H1 (cell line): ENCODE data around the gene INTU. TPM values are rescaled to one million over a fixed set of nuclear protein-coding genes. Genes with fewer than 3 reads are reported as not detected.

ENCODE experiments used
- CTCF ChIA-PET: fragments of 300-600 bp; sonication (Branson Sonifier 250); formaldehyde crosslinking; loops from one replicate; lab custom pipeline; 2021; ENCODE audit not compliant: partially characterized antibody; lab: Charles Lee
- POLR2A ChIA-PET: fragments of 300-600 bp; sonication (Branson Sonifier 250); formaldehyde crosslinking; loops from one replicate; lab custom pipeline; 2021; ENCODE audit warnings: inconsistent platforms; ENCODE audit not compliant: partially characterized antibody; lab: Charles Lee
- DNase-seq, 2 experiments: peaks; one replicate each; pipeline versions ENCODE4 v3.0.0 to v3.0.0-alpha.2; 2010 to 2022; ENCODE audit warnings: low spot score in 2 of 2, low read depth in 1 of 2, mixed read lengths in 1 of 2
- FAIRE-seq: peaks from 2 replicates; lab custom pipeline; 2011; peaks lifted over from hg19 to GRCh38; lab: Jason Lieb, UNC
- H2AFZ ChIP-seq: 2 replicates; pipeline ENCODE4 v1.8.1; 2012; ENCODE audit warnings: low read length, inconsistent platforms
- H2AK5ac ChIP-seq: 2 replicates; pipeline ENCODE4 v1.6.1; 2013; ENCODE audit warnings: low read depth, low read length
- H2BK120ac ChIP-seq: replicated peaks from 2 replicates; pipeline ENCODE3; 2013; ENCODE audit warnings: low read depth, low read length, inconsistent platforms
- H2BK12ac ChIP-seq: 2 replicates; pipeline ENCODE4 v1.6.1; 2013; ENCODE audit warnings: low read depth, low read length
- H2BK15ac ChIP-seq: 2 replicates; pipeline ENCODE4 v1.6.1; 2013; ENCODE audit warnings: low read length
- H2BK20ac ChIP-seq: 2 replicates; pipeline ENCODE4 v1.6.1; 2013; ENCODE audit warnings: low read length
- H2BK5ac ChIP-seq: 2 replicates; pipeline ENCODE4 v1.6.1; 2013; ENCODE audit warnings: low read depth, low read length
- H3K14ac ChIP-seq: 2 replicates; pipeline ENCODE4 v1.6.1; 2013; ENCODE audit warnings: inconsistent platforms; ENCODE audit not compliant: insufficient read length
- H3K18ac ChIP-seq: 2 replicates; pipeline ENCODE4 v1.6.1; 2013; ENCODE audit warnings: low read length; ENCODE audit errors: extremely low read depth
- H3K23ac ChIP-seq: 2 replicates; pipeline ENCODE4 v1.6.1; 2013; ENCODE audit warnings: inconsistent platforms; ENCODE audit not compliant: insufficient read length
- H3K23me2 ChIP-seq: 2 replicates; pipeline ENCODE4 v1.6.1; 2013; ENCODE audit warnings: low read depth, low read length
- H3K27ac ChIP-seq: 2 replicates; pipeline ENCODE4 v1.6.1; 2011; ENCODE audit warnings: low read depth, low read length, inconsistent platforms
- H3K27me3 ChIP-seq, 4 experiments: replicated peaks in 1 of 4; 1 replicate in 1 of 4; 2 replicates in 3 of 4; pipeline versions ENCODE4 v1.6.1 to v1.8.1; 2011 to 2013; ENCODE audit warnings: low read length in 3 of 4, mild to moderate bottlenecking in 3 of 4, inconsistent platforms in 2 of 4, mixed read lengths in 2 of 4, moderate library complexity in 1 of 4; ENCODE audit not compliant: control insufficient read depth in 3 of 4, insufficient read depth in 3 of 4; ENCODE audit errors: extremely low read depth in 1 of 4
- H3K36me3 ChIP-seq, 4 experiments: 2 replicates each; pipeline versions ENCODE4 v1.6.1 to v1.8.1; 2011 to 2013; ENCODE audit warnings: mild to moderate bottlenecking in 4 of 4, low read length in 3 of 4, moderate library complexity in 2 of 4, control low read depth in 1 of 4, inconsistent platforms in 1 of 4; ENCODE audit not compliant: insufficient read depth in 4 of 4, control insufficient read depth in 2 of 4
- H3K4ac ChIP-seq: replicated peaks from 2 replicates; pipeline ENCODE3; 2013; ENCODE audit warnings: low read length, low read depth, mixed read lengths, inconsistent platforms; ENCODE audit not compliant: insufficient read length
- H3K4me1 ChIP-seq, 4 experiments: replicated peaks in 1 of 4; 1 replicate in 1 of 4; 2 replicates in 3 of 4; pipeline versions ENCODE4 v1.6.1 to v1.8.1; 2011 to 2013; ENCODE audit warnings: low read length in 3 of 4, inconsistent platforms in 2 of 4, mixed read lengths in 1 of 4; ENCODE audit not compliant: insufficient read depth in 4 of 4, control insufficient read depth in 3 of 4
- H3K4me2 ChIP-seq, 2 experiments: 2 replicates each; pipeline versions ENCODE4 v1.6.1 to v1.8.1; 2011 to 2013; ENCODE audit warnings: low read depth in 2 of 2, low read length in 2 of 2, control low read depth in 1 of 2, inconsistent platforms in 1 of 2, mild to moderate bottlenecking in 1 of 2; ENCODE audit not compliant: insufficient read depth in 1 of 2
- H3K4me3 ChIP-seq, 4 experiments: fragments of 200-600, 300-600 bp in 1 of 4; sonication (generic), shearing (Covaris generic), sonication (Bioruptor Twin) in 1 of 4; 2 replicates each; pipeline versions ENCODE4 v1.5.1 to v1.8.1; 2011 to 2016; ENCODE audit warnings: low read length in 4 of 4, low read depth in 3 of 4, control low read depth in 2 of 4, inconsistent platforms in 2 of 4, mild to moderate bottlenecking in 2 of 4, mixed read lengths in 1 of 4, moderate library complexity in 1 of 4; ENCODE audit not compliant: insufficient read depth in 2 of 4; ENCODE audit errors: extremely low read depth in 1 of 4
- H3K56ac ChIP-seq: replicated peaks from 2 replicates; pipeline ENCODE3; 2013; ENCODE audit warnings: low read depth, mild to moderate bottlenecking, mixed read lengths, low read length, inconsistent platforms; ENCODE audit not compliant: insufficient read length
- H3K79me1 ChIP-seq: 2 replicates; pipeline ENCODE4 v1.6.1; 2013; ENCODE audit warnings: low read depth, low read length, control low read depth
- H3K79me2 ChIP-seq, 2 experiments: 2 replicates each; pipeline versions ENCODE4 v1.6.1 to v1.8.1; 2012 to 2013; ENCODE audit warnings: low read length in 2 of 2, mild to moderate bottlenecking in 2 of 2, inconsistent platforms in 1 of 2; ENCODE audit not compliant: insufficient read depth in 2 of 2, control insufficient read depth in 1 of 2
- H3K9ac ChIP-seq, 4 experiments: replicated peaks in 1 of 4; 1 replicate in 1 of 4; 2 replicates in 3 of 4; pipeline versions ENCODE4 v1.6.1 to v1.8.1; 2011 to 2013; ENCODE audit warnings: low read depth in 3 of 4, low read length in 3 of 4, control low read depth in 2 of 4, mild to moderate bottlenecking in 2 of 4, moderate library complexity in 2 of 4, inconsistent platforms in 1 of 4; ENCODE audit errors: extremely low read depth in 1 of 4
- H3K9me3 ChIP-seq, 2 experiments: 2 replicates each; pipeline versions ENCODE4 v1.6.1 to v1.8.1; 2012 to 2013; ENCODE audit warnings: mild to moderate bottlenecking in 2 of 2, moderate library complexity in 2 of 2, control low read depth in 1 of 2, inconsistent platforms in 1 of 2, low read depth in 1 of 2, low read length in 1 of 2, mixed read lengths in 1 of 2; ENCODE audit not compliant: insufficient read depth in 2 of 2
- H4K20me1 ChIP-seq, 2 experiments: replicated peaks in 1 of 2; 2 replicates each; pipeline versions ENCODE3 to v1.8.1; 2011 to 2013; ENCODE audit warnings: inconsistent platforms in 2 of 2, low read length in 2 of 2, mild to moderate bottlenecking in 1 of 2; ENCODE audit not compliant: insufficient read depth in 2 of 2, control insufficient read depth in 1 of 2
- H4K5ac ChIP-seq: 2 replicates; pipeline ENCODE4 v1.6.1; 2013; ENCODE audit warnings: low read length, low read depth, mixed read lengths, inconsistent platforms; ENCODE audit not compliant: insufficient read length
- H4K8ac ChIP-seq: 2 replicates; pipeline ENCODE4 v1.8.0; 2013; ENCODE audit warnings: mild to moderate bottlenecking, moderate library complexity, low read length, inconsistent platforms; ENCODE audit not compliant: insufficient read depth; ENCODE audit errors: extremely low read depth
- H4K91ac ChIP-seq: replicated peaks from 2 replicates; pipeline ENCODE3; 2013; ENCODE audit warnings: low read length, mixed read lengths, inconsistent platforms; ENCODE audit not compliant: insufficient read length
- EGR1 ChIP-seq: IDR thresholded peaks from 2 replicates; pipeline ENCODE4 v1.6.1; 2011; ENCODE audit warnings: low read depth, low read length, borderline replicate concordance
- EZH2 ChIP-seq: fragments of 200-600 bp; sonication (generic); IDR thresholded peaks from 2 replicates; pipeline ENCODE4 v1.7.1; 2012; ENCODE audit warnings: low read depth, mild to moderate bottlenecking, moderate library complexity, low read length, inconsistent platforms; ENCODE audit not compliant: severe bottlenecking
- GTF2F1 ChIP-seq: IDR thresholded peaks from 2 replicates; pipeline ENCODE4 v1.6.1; 2012; ENCODE audit warnings: low read depth, low read length, improper control_type of control experiment, borderline replicate concordance
- SIX5 ChIP-seq: IDR thresholded peaks from 2 replicates; pipeline ENCODE4 v1.6.1; 2011; ENCODE audit warnings: mild to moderate bottlenecking, low read depth, low read length
- TEAD4 ChIP-seq: IDR thresholded peaks from 2 replicates; pipeline ENCODE4 v1.6.1; 2012; ENCODE audit warnings: low read depth, low read length, inconsistent platforms, mixed read lengths
- WGBS, 2 experiments: shearing (Covaris generic) in 1 of 2; methylation state at CpG; one replicate each; pipeline versions ENCODE4 v1.1.6 to v1.1.7; 2013 to 2015; ENCODE audit warnings: low lambda C conversion rate in 2 of 2, mixed read lengths in 2 of 2, inconsistent platforms in 1 of 2, low coverage in 1 of 2, missing lambda C conversion rate in 1 of 2; ENCODE audit not compliant: insufficient replicate concordance in 2 of 2, insufficient coverage in 1 of 2, insufficient read length in 1 of 2; ENCODE audit errors: extremely low coverage in 1 of 2, missing lambda C conversion rate in 1 of 2; 5-methylcytosine and 5-hydroxymethylcytosine counted together
- polyA plus RNA-seq, 7 experiments: library from polyadenylated mRNA; depleted of rRNA in 3 of 7; stranded (reverse) in 5 of 7; unstranded in 2 of 7; fragments of >200 nt in 5 of 7; fragments of 200-250 nt in 2 of 7; gene quantifications; 1 replicate in 5 of 7; 2 replicates in 1 of 7; 4 replicates in 1 of 7; pipeline versions ENCODE4 v1.2.1 to v1.2.3, GENCODE V29; 2011 to 2013; ENCODE audit warnings: missing spikeins in 2 of 7, mixed read lengths in 2 of 7
- total RNA-seq: library from RNA; stranded (reverse); fragmentation: NEBNext Ultra II Directional; extraction: Animal tissue kit (Norgen Biotek cat#: 25700); gene quantifications from 2 replicates; pipeline ENCODE4 v1.2.1, GENCODE V29; 2021
- TF ChIP-seq, protein P1 (sequence below), 3 experiments: IDR thresholded peaks; 1 replicate in 2 of 3; 2 replicates in 1 of 3; pipeline versions ENCODE4 v1.5.1 to v1.6.1; 2011; ENCODE audit warnings: low read length in 3 of 3, mild to moderate bottlenecking in 3 of 3, inconsistent platforms in 2 of 3, low read depth in 1 of 3, moderate library complexity in 1 of 3; ENCODE audit not compliant: insufficient read depth in 1 of 3; ENCODE audit errors: control extremely low read depth in 1 of 3

Gene INTU
- total and polyA plus RNA-seq, 2 of the 8 experiments (the other 6 are each of a cell fraction or from before 2014, with no cell fraction given) = 6.0 to 15.1 TPM

- H3K27ac ChIP-seq = no peak overlapping the region
- TF ChIP-seq, protein P1, sequence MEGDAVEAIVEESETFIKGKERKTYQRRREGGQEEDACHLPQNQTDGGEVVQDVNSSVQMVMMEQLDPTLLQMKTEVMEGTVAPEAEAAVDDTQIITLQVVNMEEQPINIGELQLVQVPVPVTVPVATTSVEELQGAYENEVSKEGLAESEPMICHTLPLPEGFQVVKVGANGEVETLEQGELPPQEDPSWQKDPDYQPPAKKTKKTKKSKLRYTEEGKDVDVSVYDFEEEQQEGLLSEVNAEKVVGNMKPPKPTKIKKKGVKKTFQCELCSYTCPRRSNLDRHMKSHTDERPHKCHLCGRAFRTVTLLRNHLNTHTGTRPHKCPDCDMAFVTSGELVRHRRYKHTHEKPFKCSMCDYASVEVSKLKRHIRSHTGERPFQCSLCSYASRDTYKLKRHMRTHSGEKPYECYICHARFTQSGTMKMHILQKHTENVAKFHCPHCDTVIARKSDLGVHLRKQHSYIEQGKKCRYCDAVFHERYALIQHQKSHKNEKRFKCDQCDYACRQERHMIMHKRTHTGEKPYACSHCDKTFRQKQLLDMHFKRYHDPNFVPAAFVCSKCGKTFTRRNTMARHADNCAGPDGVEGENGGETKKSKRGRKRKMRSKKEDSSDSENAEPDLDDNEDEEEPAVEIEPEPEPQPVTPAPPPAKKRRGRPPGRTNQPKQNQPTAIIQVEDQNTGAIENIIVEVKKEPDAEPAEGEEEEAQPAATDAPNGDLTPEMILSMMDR (IDR thresholded peaks at IDR 0.05; ENCODE audit: control extremely low read depth in 1 of 3, insufficient read depth in 1 of 3, low read depth in 1 of 3, low read length in 3 of 3) = no peak
- TF ChIP-seq SIX5 (no peak), TEAD4 (no peak), EZH2 (no peak), EGR1 (no peak), GTF2F1 (no peak)
- no peak overlapping the region for H3K4me2 ChIP-seq
- no peak overlapping the region for H4K8ac ChIP-seq
- H2AFZ ChIP-seq = 0 out of 2 replicates have a peak overlapping the region, but pooled peaks have one; percentile 20
- 83% methylated on average over 4 of the region's 4 CpGs; no CpG with 5 or more reads in 1 of the 2 experiments for WGBS, 2 experiments
- H4K20me1 ChIP-seq = no peaks in the 10 kb centered on the region
- no peak overlapping the region for H2BK20ac ChIP-seq
- no peak overlapping the region for H2BK120ac ChIP-seq
- no peak overlapping the region for H3K14ac ChIP-seq
- H2BK5ac ChIP-seq = no peak overlapping the region; the same call in 1 of the 2 replicates
- no peaks in the 10 kb centered on the region for H3K23me2 ChIP-seq
- DNase-seq = no peak
- H3K27me3 ChIP-seq = peaks cover 2 to 6% (median 5%) of the 10 kb centered on the region in 4 experiments; a peak in 6 of 7 replicates
- H3K4me3 ChIP-seq = no peak overlapping the region
- H3K4ac ChIP-seq = no peak overlapping the region
- H3K4me1 ChIP-seq = peaks cover 0 to 5% (median 0%) of the 10 kb centered on the region in 4 experiments; a peak in 1 of 7 replicates
- no peaks in the 10 kb centered on the region for H3K79me1 ChIP-seq
- H3K56ac ChIP-seq = no peak overlapping the region
- ChIA-PET POLR2A (no interaction called here), CTCF (interaction anchor here (1.2 kb wide), 1 partner anchor 13 kb away, joined by 4 read pairs; no protein-coding TSS in a partner anchor)
- H4K5ac ChIP-seq = no peak overlapping the region
- no peaks in the 10 kb centered on the region for H3K79me2 ChIP-seq
- H3K23ac ChIP-seq = no peak overlapping the region
- FAIRE-seq = no peak
- H3K9ac ChIP-seq = no peak overlapping the region
- no peak overlapping the region for H2BK15ac ChIP-seq
- H3K9me3 ChIP-seq = no peaks in the 10 kb centered on the region
- no peaks in the 10 kb centered on the region for H3K36me3 ChIP-seq
- 0 out of 2 replicates have a peak overlapping the region, but pooled peaks have one; percentile 69 for H2BK12ac ChIP-seq
- no peak overlapping the region for H4K91ac ChIP-seq
- H2AK5ac ChIP-seq = no peak overlapping the region
- H3K18ac ChIP-seq = no peak overlapping the region
Observed at GRCh38 chr4:127775843-127776242, 143.1 kb downstream of the INTU start.
